SJSA1 (cell line): ENCODE measurements around the gene LAMTOR3. TPM values are rescaled to one million over a fixed set of nuclear protein-coding genes. Genes with fewer than 3 reads are reported as not detected.

Experiments used
- DNase-seq, 2 experiments: peaks; one replicate each; pipeline ENCODE4 v3.0.0-alpha.2; 2015 to 2020; ENCODE audit warnings: low spot score in 2 of 2, low read depth in 1 of 2
- H3K27ac ChIP-seq: fragments of 250-450 bp; sonication (Bioruptor Pico); 2 replicates; pipeline ENCODE4 v1.5.1; 2020; ENCODE audit warnings: mild to moderate bottlenecking, moderate library complexity
- H3K27me3 ChIP-seq: fragments of 250-450 bp; sonication (Bioruptor Pico); replicated peaks from 2 replicates; pipeline ENCODE4 v1.5.1; 2020; ENCODE audit warnings: mild to moderate bottlenecking, moderate library complexity
- H3K36me3 ChIP-seq: fragments of 250-450 bp; sonication (Bioruptor Pico); 2 replicates; pipeline ENCODE4 v1.5.1; 2020; ENCODE audit warnings: mild to moderate bottlenecking
- H3K4me1 ChIP-seq: fragments of 250-450 bp; sonication (Bioruptor Pico); replicated peaks from 2 replicates; pipeline ENCODE4 v1.6.1; 2021; ENCODE audit warnings: mild to moderate bottlenecking
- H3K4me3 ChIP-seq: fragments of 250-450 bp; sonication (Bioruptor Pico); 2 replicates; pipeline ENCODE4 v1.5.1; 2020; ENCODE audit warnings: mild to moderate bottlenecking
- H3K9me3 ChIP-seq: fragments of 250-450 bp; sonication (Bioruptor Pico); replicated peaks from 2 replicates; pipeline ENCODE4 v1.5.1; 2020; ENCODE audit warnings: mild to moderate bottlenecking
- total RNA-seq: library from RNA; depleted of rRNA; stranded (reverse); fragments of >200 nt; shearing (Covaris generic); gene quantifications from 2 replicates; pipeline ENCODE4 v1.2.3, GENCODE V29; 2014; rRNA removed

The LAMTOR3 gene
- total RNA-seq, result 25.0 and 62.4 TPM in 2 replicates

- Histone ChIP-seq H3K4me1 (peaks cover 11% of the 10 kb centered on the region), H3K27ac (peak within 1 kb of the TSS; percentile 60), H3K36me3 (peaks cover 17% of the 10 kb centered on the region), H3K9me3 (no peaks in the 10 kb centered on the region), H3K4me3 (peak within 1 kb of the TSS; percentile 75), H3K27me3 (no peaks in the 10 kb centered on the region)
- DNase-seq, result peak; percentile 74 to 89
Observed at GRCh38 chr4:99894161-99894997, at the start of gene LAMTOR3. Gene LAMTOR3, minus strand, starts transcription at chr4:99894427. Its CDS starts 464 bp downstream, at chr4:99893963.

- H3K4me1 ChIP-seq, result no peaks in the 10 kb centered on the region
- no peak overlapping the region for H3K27ac ChIP-seq
- no peak overlapping the region for H3K4me3 ChIP-seq
- H3K9me3 ChIP-seq, result peaks cover 10% of the 10 kb centered on the region
- DNase-seq, result no peak
- H3K36me3 ChIP-seq, result peaks cover 36% of the 10 kb centered on the region
- no peaks in the 10 kb centered on the region for H3K27me3 ChIP-seq
Observed at GRCh38 chr4:99938243-99938753, 44.1 kb upstream of the LAMTOR3 start.

- Histone ChIP-seq H3K9me3 (peaks cover 10% of the 10 kb centered on the region), H3K36me3 (peaks cover 41% of the 10 kb centered on the region), H3K4me3 (no peak overlapping the region), H3K27ac (no peak overlapping the region), H3K4me1 (no peaks in the 10 kb centered on the region), H3K27me3 (no peaks in the 10 kb centered on the region)
- DNase-seq, result no peak
Observed at GRCh38 chr4:99934891-99935290, 40.7 kb upstream of the LAMTOR3 start.

- Histone ChIP-seq H3K4me1 (no peaks in the 10 kb centered on the region), H3K4me3 (no peak overlapping the region), H3K9me3 (no peaks in the 10 kb centered on the region), H3K36me3 (peaks cover 30% of the 10 kb centered on the region), H3K27me3 (no peaks in the 10 kb centered on the region), H3K27ac (no peak overlapping the region)
- DNase-seq, result no peak
Observed at GRCh38 chr4:99927566-99927965, 33.3 kb upstream of the LAMTOR3 start.

GRCh38 chr4:99921174-99921573, 26.9 kb upstream of the LAMTOR3 start:
- Histone ChIP-seq H3K9me3 (no peaks in the 10 kb centered on the region), H3K27ac (no peak overlapping the region), H3K4me3 (no peak overlapping the region), H3K36me3 (peaks cover 60% of the 10 kb centered on the region), H3K4me1 (no peaks in the 10 kb centered on the region), H3K27me3 (no peaks in the 10 kb centered on the region)
- no peak for DNase-seq

GRCh38 chr4:99918656-99919055, 24.4 kb upstream of the LAMTOR3 start:
- no peak overlapping the region for H3K27ac ChIP-seq
- no peaks in the 10 kb centered on the region for H3K4me1 ChIP-seq
- no peak for DNase-seq

GRCh38 chr4:99917575-99917974, 23.3 kb upstream of the LAMTOR3 start:
- no peaks in the 10 kb centered on the region for H3K27me3 ChIP-seq
- H3K4me1 ChIP-seq, result no peaks in the 10 kb centered on the region
- peaks cover 44% of the 10 kb centered on the region for H3K36me3 ChIP-seq
- H3K27ac ChIP-seq, result no peak overlapping the region
- H3K4me3 ChIP-seq, result no peak overlapping the region
- no peaks in the 10 kb centered on the region for H3K9me3 ChIP-seq
- DNase-seq, result no peak

More at GRCh38 chr4:99918656-99919055, 24.4 kb upstream of the LAMTOR3 start:
- Histone ChIP-seq H3K9me3 (no peaks in the 10 kb centered on the region), H3K36me3 (peaks cover 53% of the 10 kb centered on the region), H3K4me3 (no peak overlapping the region), H3K27me3 (no peaks in the 10 kb centered on the region)

- DNase-seq, result no peak
- peaks cover 32% of the 10 kb centered on the region for H3K36me3 ChIP-seq
- no peaks in the 10 kb centered on the region for H3K4me1 ChIP-seq
- no peaks in the 10 kb centered on the region for H3K9me3 ChIP-seq
- H3K27me3 ChIP-seq, result no peaks in the 10 kb centered on the region
- no peak overlapping the region for H3K27ac ChIP-seq
- H3K4me3 ChIP-seq, result no peak overlapping the region
Observed at GRCh38 chr4:99915449-99915848, 21.2 kb upstream of the LAMTOR3 start.

GRCh38 chr4:99894998-99895397, 771 bp upstream of the LAMTOR3 start:
- peaks cover 11% of the 10 kb centered on the region for H3K4me1 ChIP-seq
- no peaks in the 10 kb centered on the region for H3K9me3 ChIP-seq
- peaks cover 17% of the 10 kb centered on the region; the same call in 1 of the 2 replicates for H3K36me3 ChIP-seq
- peak overlapping the region; percentile 45 for H3K27ac ChIP-seq
- no peaks in the 10 kb centered on the region for H3K27me3 ChIP-seq
- DNase-seq, result no peak
- H3K4me3 ChIP-seq, result peak overlapping the region; percentile 75

GRCh38 chr4:99893839-99894160, 427 bp downstream of the LAMTOR3 start:
- DNase-seq, result no peak
- Histone ChIP-seq H3K27ac (peak overlapping the region; percentile 60), H3K36me3 (peaks cover 17% of the 10 kb centered on the region), H3K9me3 (no peaks in the 10 kb centered on the region), H3K4me3 (peak overlapping the region; percentile 75), H3K27me3 (no peaks in the 10 kb centered on the region), H3K4me1 (peaks cover 11% of the 10 kb centered on the region)

- peak overlapping the region; percentile 75 for H3K4me3 ChIP-seq
- peaks cover 17% of the 10 kb centered on the region for H3K36me3 ChIP-seq
- no peak for DNase-seq
- H3K9me3 ChIP-seq, result no peaks in the 10 kb centered on the region
- peaks cover 11% of the 10 kb centered on the region for H3K4me1 ChIP-seq
- H3K27me3 ChIP-seq, result no peaks in the 10 kb centered on the region
- no peak overlapping the region for H3K27ac ChIP-seq
Observed at GRCh38 chr4:99893029-99893428, 1.2 kb downstream of the LAMTOR3 start.

- Histone ChIP-seq H3K4me1 (peaks cover 16% of the 10 kb centered on the region), H3K4me3 (no peak overlapping the region), H3K27ac (no peak overlapping the region), H3K27me3 (no peaks in the 10 kb centered on the region), H3K9me3 (no peaks in the 10 kb centered on the region), H3K36me3 (peaks cover 17% of the 10 kb centered on the region)
- no peak for DNase-seq
Observed at GRCh38 chr4:99891351-99891750, 2.9 kb downstream of the LAMTOR3 start.

GRCh38 chr4:99887837-99888236, 6.4 kb downstream of the LAMTOR3 start:
- DNase-seq, result no peak
- Histone ChIP-seq H3K27ac (no peak overlapping the region), H3K36me3 (peaks cover 15% of the 10 kb centered on the region), H3K4me3 (no peak overlapping the region), H3K9me3 (no peaks in the 10 kb centered on the region), H3K4me1 (peaks cover 16% of the 10 kb centered on the region), H3K27me3 (no peaks in the 10 kb centered on the region)

- Histone ChIP-seq H3K27me3 (no peaks in the 10 kb centered on the region), H3K9me3 (no peaks in the 10 kb centered on the region), H3K27ac (peak overlapping the region; percentile 37), H3K4me1 (peaks cover 14% of the 10 kb centered on the region), H3K36me3 (peaks cover 15% of the 10 kb centered on the region), H3K4me3 (no peak overlapping the region)
- DNase-seq, result peak; percentile 45 to 51
Observed at GRCh38 chr4:99886146-99886545, 8.1 kb downstream of the LAMTOR3 start.
